D341Med (cell line): ENCODE data around the gene SLC35F4.
"Not testable (repeated sequence)": the region's sequence is repeated elsewhere in the genome, so short reads cannot be mapped to it uniquely, and the experiment has no call there.

Experiments
- DNase-seq: peaks from one replicate; pipeline ENCODE4 v3.0.0; 2012; ENCODE audit warnings: low spot score

Gene SLC35F4

DNA sequence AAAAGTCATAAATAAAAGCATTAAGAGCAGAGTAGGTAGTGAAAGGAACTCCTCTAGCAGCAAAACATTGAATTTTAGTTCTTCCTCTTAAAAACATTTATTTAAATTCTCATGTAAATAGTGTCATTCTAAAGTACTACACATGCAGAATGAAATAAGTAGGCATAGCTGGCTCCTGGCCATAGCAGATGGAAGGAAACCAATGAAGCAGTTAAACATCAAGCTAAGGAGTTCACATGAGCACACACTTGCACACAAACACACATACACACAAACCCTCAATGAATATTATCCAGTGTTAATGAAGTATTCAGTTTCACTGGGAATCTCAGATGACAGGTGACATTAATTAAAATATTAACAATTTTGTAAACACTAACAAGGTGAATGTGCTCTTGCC lies 69.3 kb downstream of the SLC35F4 start:
- no peak for DNase-seq

- no peak for DNase-seq
Measured at GRCh38 chr14:57785058-57785457, 80.8 kb downstream of the SLC35F4 start.

DNA sequence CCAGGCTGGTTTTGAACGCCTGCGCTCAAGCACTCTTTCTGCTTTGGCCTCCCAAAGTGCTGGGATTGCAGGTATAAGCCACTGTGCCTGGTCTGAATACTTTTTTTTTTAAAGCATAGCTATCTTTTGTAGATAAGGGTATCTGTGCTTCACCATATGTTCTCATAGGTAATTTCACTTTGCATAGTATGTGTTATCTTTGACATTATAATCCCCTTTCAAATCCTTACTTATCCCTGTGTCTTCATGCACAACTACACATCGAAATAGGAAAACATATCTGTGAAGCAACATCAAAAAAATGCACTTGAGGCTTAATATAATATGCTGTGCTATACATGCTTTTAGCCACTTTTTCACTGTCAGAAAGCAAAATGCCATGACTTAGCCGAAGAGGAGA lies 94.1 kb downstream of the SLC35F4 start:
- no peak for DNase-seq

DNA sequence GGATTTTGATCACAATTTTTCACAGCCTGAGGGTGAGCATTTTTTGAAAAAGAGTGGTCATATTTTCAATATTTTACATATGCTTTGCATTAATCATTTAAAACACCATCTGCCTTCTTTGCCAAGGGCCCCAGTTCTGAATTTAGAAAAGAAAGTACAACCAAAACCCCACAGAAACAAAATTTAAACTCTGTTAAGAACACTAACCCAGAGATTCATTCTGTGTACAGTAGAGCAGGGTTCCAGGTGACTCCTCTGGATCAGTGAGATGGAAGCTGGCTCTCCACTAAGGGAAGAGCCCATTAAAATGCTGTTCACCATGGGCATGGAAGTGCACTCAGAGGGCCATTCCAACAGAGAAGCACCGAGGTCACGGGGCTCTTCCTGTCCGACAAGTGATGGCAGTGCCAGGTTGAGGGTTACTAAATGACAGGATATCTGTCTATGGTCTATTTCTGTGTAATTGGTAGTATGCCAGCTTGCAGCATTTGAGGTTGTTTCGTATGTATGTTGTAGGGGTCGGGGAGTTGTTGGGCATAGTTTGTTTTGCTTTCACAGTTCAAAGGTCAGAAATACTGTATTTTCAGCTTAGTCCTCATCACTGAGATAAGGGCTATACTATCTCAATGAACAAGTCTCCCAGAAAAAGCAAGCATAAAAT lies 95.9 kb downstream of the SLC35F4 start:
- no peak for DNase-seq

- no peak for DNase-seq
Measured at GRCh38 chr14:57761800-57762199, 104.1 kb downstream of the SLC35F4 start.

- DNase-seq: no peak
Measured at GRCh38 chr14:57760896-57761295, 105.0 kb downstream of the SLC35F4 start.

DNA sequence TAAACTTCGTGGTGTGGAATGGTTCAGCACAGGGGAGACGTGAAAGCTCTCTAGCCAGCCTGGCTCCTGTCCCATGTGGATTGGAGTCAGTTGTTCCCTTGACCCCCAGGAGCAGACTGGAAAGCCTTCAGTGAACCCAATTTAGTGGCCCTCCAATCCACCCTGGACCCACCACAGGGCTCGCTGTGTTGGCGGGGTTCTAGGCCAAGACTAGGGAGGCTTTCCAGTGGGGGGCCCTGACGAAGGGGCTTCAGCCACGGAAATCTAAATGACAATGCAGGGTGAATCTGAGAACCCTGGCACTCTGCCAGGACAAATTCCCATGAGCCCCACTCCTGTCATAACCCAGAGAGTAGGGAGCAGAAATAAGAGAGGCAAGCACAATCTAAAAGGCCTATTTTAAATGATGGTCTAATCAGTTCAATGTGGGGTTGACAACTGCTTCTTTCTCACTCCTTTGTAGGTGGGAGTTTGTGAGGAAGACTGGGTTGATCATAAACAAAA lies 110.8 kb downstream of the SLC35F4 start:
- DNase-seq: no peak

DNA sequence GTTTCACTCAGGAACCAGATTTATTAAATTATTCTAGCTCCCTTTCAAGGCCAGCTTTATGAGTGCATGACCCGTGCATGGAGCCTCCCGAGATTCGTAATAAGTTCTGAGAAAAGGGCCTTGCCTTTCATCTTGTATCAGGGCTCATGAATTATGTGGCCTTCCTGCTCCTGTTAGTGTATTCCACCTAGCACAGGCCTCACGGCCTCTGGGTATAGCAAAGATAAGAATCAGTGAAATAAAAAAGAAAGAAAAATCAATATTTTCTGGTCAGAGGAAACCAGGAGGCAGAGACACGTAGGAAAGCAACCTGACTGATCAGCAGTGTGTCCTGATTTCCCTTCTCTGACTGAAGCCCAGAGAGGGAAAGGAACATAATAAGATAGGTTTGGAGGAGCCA lies 111.4 kb downstream of the SLC35F4 start:
- DNase-seq: no peak

- DNase-seq: no peak
Measured at GRCh38 chr14:57753821-57754220, 112.1 kb downstream of the SLC35F4 start.

GRCh38 chr14:57752142-57752695 lies 113.7 kb downstream of the SLC35F4 start:
- not testable (repeated sequence) for DNase-seq

DNA sequence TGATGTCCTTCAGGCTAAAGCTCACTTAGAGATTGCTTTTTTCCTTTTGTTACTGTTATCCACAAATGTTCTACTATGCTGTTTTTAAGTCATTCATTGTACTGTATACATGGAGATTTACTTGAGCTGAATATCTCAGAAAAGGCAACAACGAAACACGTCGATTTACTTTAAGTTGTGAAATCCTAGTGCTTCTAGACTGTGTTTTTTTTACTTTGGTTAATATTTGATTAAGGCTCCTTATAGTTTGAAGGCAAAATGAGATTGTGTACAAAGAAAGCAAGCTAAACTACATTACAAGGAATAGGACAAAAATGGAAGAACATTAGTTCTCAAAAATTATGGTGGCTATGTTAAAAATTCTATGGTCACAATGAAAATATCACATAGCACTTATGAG lies 114.5 kb downstream of the SLC35F4 start:
- no peak for DNase-seq

DNA sequence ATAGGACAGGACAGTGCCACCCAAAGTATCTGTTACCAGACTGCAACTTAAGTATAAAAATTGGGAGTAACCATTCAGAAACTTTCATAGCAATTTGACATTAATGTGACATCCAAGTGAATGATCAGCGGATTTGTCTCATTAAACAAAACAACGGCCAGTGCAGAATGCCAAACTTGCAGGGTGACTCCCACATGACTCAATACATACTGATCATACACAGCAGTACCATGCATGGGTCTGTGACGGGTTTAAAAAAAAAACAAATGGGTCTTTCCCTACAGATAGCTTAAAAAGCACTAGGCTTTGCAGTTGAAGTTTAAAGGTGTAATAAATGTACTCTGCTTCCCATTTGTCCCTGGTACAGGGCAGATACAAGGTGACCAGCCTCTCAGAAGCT lies 116.6 kb downstream of the SLC35F4 start:
- no peak for DNase-seq

DNA sequence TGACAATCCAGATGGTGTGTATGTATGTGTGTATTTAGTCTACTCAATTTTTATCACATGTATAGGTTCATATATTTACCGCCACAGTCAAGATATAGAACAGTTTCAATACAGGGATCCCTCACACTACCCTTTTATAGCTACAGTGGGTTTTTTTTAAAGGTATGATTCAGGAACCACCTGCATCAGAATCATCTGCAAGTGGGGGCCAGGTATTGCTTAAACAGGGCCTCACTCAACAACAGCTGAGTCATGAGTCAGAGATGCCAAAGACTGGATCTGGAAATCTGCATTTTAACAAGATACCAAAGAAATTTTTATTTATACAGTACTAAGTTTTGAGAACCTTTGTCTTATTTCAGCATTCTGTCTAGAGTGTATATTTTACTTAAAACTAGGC lies 117.6 kb downstream of the SLC35F4 start:
- no peak for DNase-seq

DNA sequence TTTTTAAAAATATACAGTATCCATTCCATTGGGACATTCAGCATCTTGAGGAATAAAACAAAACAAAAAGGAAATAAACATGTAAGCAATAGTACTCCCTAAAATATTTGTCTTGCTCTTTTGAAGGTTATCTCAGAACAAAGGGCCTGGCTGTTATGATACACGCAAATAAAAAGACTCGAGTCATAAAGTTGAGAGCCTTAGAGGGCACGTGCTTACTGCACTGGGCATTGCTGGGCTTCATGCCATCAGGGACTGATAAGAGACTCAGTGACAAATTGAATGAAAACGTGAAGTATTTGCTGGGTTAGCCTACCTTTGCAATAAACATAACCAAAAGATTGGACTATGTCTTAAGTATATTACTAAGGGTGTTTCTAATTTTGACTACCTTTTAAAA lies 118.9 kb downstream of the SLC35F4 start:
- no peak for DNase-seq

DNA sequence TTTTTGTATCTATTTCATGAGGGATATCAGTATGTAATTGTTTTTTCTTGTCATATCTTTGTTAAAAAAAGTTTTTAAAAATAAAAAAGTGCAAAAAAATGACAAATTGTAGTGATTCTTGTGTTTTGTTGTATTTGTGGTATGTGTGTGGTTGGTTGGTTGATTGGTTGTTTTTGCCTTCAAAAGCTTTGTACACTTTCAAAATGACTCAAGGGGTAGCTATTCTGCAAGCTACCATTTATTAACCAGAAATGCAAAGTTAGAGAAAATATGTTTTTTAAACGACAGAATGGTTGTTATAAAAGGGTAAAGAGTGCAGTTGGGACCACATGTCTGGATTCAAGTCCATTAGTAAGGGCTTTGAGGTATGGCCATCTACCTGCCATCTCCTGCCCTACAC lies 119.3 kb downstream of the SLC35F4 start:
- DNase-seq: no peak

DNA sequence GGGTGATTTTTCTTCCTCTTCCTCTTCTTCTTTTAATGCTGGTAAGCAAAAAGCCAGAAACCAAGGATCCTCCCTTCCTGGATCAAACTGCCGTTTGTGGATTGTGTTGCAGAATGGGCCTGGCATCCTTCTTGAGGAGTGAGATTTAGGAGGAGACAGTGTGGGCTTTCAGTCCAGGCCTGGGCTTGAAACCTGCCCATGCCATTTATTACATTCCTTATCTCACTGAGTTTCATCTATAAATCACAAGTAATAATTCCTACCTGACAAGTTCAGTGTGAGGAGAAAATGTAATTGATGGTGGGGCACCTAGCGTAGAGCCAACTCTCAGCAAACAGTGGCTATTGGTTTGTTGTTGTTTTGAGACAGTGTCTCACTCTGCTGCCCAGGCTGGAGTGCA lies 126.4 kb downstream of the SLC35F4 start:
- no peak for DNase-seq

GRCh38 chr14:57737598-57737997 lies 128.3 kb downstream of the SLC35F4 start:
- no peak for DNase-seq

DNA sequence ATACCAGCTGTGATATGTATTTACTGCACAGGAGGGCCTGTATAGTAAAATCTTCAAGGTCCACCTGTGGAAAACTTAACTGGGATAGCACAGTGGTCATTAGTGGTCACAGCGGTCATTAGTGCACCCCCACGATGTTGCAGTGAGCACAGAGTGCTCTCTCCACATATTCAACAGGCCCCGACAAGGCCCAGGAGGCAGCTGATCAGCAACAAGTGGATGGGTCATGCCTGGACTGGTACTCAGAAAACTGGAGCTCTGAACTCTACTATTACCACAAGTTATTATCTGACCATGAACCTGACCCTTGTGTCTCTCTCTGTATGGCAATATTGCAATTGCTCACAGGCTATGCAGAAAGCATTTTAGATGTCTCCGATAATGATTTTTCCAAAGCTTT lies 129.5 kb downstream of the SLC35F4 start:
- no peak for DNase-seq

- no peak for DNase-seq
Measured at GRCh38 chr14:57735276-57735675, 130.6 kb downstream of the SLC35F4 start.

- DNase-seq: no peak
Measured at GRCh38 chr14:57732463-57733285, 133.2 kb downstream of the SLC35F4 start.

- no peak for DNase-seq
Measured at GRCh38 chr14:57729208-57730187, 136.4 kb downstream of the SLC35F4 start.
